ENCODE results near the gene FOXF1.

FOXF1 gene

DNA sequence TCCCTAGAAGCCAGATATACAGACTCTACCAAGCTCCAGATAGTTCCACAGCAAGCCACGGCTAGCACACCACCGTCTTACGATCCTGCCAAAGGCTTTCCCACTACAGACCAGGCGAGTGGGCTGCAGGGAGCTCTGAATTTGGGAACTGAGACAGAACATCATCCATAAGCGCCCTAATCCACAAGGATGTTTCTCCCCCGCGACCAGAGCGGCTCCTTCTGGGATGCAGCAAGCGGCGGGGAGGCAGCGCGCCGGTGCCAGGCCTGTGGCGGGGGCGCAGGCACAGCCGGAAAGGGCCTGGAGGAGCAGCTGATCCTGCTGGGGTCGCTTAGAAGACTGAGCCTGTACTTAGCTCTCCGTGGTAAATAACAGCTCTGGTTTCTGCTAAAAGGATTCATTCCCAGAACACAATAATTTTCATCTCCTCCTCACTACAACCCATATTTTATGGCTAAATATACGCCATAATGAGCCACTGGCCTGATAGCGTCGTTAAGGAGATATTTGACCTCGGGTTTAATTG, 16.2 kb upstream of the FOXF1 start:
- no peak for DNase-seq

DNA sequence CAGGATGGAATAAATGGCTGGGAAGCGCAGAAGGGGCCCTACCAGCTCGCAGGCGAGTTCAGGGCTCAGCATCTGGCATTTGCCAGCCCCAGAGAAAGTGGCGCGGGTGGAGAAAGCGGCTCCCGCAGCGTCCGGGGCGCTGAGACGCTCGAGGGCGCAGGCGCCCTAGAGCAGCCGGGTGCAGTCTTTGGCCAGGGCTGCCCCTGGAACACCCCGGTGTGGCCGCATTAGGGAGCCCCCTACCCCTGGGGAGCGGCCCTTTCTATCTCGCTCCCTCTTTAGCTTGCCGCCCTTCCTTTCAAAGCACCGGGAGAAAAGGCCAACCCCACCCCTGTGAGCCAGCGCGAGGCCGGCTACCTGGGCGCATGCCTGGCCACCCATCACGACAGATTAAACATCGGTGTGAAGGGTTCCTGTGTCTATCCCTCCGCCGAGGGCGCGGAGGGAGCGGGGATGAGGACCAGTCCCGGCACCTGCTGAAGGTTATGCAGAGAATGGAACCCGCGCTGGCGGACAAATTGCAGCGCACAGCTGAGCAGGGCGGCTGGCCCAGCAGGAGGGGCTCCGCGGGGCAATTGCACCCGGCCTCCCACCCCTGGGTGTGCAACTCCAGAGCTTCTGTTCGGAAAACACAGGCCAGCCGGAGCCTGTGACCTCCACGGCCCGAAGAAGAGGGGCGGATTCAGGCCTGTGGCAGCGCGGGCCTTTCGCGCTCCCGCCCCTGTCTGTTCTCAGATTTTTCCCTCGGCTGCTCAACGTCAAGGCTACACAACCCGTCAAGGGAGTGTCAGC, 15.6 kb upstream of the FOXF1 start:
- no peak for DNase-seq

- DNase-seq, result no peak
Measured at GRCh38 chr16:86495357-86495701, 15.0 kb upstream of the FOXF1 start.

DNA sequence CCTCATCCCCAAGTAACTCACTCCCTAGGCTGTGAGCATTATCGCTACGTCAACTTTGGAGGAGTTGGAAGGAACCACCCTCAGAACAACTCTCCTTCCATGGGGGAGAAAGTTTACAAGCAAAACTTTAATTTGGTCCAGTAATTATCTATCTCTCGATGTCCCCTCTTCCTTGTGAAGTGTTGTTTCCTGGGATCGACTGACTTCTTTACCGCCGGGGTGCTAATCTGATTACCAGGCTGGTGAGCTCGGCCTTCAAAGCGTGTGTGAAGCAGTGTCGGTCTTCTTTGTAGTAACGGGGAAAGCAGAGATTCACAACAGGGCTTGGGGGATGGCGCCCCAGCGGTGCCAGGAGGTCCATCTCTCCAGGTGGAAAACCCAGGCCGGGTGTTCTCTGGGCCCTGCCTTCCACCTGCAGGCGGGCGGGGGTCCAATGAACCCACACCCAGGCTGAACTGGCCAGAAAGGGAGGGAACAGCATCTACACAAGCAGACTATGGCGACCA, 14.5 kb upstream of the FOXF1 start:
- DNase-seq, result no peak

- DNase-seq, result no peak
Measured at GRCh38 chr16:86496262-86496928, 13.9 kb upstream of the FOXF1 start.

GRCh38 chr16:86496929-86497461, 13.3 kb upstream of the FOXF1 start:
- DNase-seq, result no peak

GRCh38 chr16:86497551-86498021, 12.7 kb upstream of the FOXF1 start:
- no peak for DNase-seq

DNA sequence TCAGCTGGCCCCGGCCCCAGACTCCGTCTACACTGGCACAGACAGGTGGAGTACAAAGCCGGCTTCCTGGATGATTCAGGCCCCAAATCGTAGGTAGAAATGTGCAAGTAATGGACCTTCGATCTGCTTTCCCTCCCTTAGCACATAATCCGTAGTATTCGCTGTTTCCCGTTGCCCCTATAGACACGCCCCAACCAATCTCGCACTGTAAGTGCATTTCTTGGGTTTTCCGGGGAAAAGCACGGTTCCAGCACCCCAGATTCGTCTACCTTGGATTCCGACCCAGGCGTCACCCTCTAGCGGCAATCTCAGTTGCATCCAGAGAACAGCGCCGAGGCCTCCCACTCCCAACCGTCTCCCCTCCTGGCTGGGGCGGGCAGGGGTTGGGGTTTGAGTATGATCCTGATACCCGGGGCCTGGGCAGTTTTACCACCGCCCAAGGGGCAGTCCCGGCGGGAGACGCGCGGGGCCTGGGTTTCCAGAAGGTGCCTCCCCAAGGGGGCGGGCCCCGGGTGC, 12.1 kb upstream of the FOXF1 start:
- no peak for DNase-seq

DNA sequence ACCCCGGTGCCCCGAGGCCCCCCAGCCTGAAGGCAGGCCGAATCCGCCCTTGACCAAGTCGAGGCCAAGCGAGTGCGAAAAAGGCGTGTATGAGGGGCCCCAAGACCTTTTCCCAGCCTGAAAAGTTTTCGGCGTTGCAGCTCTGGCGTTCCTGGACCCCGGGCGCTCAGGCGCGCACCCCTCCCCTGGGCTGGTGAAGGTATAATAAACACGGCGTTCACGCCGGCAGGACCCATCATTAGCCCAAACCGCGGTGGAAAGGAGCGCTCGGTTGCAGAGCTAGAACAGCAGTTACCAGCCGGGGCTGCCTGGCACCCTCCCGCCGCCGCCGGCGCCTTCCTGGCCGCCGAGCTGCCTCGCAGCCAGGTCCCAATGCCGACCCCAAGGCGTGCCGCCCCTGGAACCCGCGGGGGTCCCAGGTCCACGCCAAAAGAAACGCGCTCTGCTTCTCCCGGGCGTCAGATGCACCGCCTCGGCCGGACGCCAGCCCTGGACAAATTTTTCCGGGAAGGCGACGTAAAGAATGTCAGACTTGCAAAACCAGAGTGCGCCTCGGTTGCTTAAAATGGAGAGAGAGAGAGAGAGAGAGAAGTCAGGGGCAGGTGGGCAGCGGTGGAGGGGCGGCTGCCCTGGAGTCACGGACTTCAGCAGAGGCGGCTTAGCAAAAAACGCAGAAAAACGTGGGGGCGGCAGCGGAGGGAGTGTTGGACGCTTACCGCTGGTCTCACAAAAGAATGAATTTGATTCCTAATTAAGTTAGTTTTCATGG, 11.5 kb upstream of the FOXF1 start:
- DNase-seq, result no peak

GRCh38 chr16:86499440-86499786, 10.9 kb upstream of the FOXF1 start:
- DNase-seq, result no peak

DNA sequence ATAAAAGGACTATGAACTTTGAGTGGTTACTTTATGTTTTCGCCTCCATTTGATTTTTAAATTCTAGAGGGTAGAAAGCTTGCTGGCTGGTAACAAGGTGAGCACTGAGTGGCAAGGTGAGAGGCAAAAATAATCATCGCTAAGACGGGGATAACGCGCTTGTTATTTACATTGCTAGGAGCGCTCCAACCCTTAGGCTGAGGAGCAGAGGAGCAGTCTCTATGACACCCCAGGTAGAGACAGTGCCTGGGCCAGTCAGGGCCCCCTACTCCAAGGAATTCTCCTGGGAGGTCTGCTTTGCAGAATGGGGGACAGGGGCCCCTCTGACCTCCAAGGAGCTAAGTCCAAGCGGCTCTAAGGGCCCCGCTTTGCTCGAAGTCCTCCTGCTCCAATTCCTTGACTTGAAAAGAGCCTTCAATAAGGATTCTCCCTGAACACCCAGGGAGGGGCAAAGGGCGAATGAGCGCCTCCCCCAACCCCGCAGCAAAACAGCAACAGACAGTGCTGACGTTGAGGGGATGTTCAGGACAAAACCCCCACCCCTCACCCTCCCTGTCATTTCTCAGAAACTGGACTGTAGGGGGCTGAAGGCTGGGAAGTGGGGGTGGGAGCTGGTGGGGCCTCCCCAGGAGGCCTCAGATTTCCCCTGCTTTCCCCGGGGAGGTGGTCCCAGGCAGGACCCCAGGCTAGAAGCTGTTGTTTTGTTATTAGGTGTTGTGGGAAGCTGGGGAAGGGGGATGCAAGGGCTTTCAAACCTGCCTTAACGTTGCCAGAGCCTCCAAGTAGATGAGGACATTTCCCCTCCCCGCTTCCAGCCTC, 10.2 kb upstream of the FOXF1 start:
- no peak for DNase-seq

GRCh38 chr16:86500708-86501510, 9.4 kb upstream of the FOXF1 start:
- DNase-seq, result no peak

- DNase-seq, result no peak
Measured at GRCh38 chr16:86501989-86502855, 8.1 kb upstream of the FOXF1 start.

GRCh38 chr16:86502856-86503748, 7.2 kb upstream of the FOXF1 start:
- no peak for DNase-seq

DNA sequence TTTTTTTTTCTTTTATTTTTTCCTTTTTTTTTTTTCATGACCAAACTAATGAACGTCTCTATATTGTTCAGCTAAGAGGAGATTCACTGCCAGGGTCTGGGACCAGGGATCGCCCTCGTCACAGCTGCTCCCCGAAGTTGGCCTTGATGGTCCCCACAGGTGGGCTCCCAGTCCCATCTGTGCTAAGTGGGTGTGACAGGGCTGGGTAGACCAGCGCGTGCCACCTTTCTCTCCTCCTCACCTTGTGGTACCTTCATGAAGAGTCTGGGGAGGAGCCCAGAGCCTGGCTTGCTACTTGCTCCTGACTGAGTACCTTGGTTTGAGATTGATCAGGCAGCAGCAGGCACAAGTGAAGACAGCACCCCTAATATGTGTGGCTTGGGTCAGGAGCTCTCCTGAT, 6.5 kb upstream of the FOXF1 start:
- no peak for DNase-seq

- DNase-seq, result no peak
Measured at GRCh38 chr16:86504315-86505184, 5.8 kb upstream of the FOXF1 start.

- DNase-seq, result no peak
Measured at GRCh38 chr16:86505185-86505898, 5.0 kb upstream of the FOXF1 start.
